IMR-90 (cell line): ENCODE measurements around the gene PUS7L. TPM values are rescaled to one million over a fixed set of nuclear protein-coding genes. Genes with fewer than 3 reads are reported as not detected.

Experiments
- ATAC-seq: fragments of 200-7000 bp; cut with Tn5 transposase; 2 replicates; pipeline ENCODE4 v1.9.1; 2020; ENCODE audit warnings: low read depth, mild to moderate bottlenecking, moderate library complexity
- BruUV-seq: library from RNA; stranded (reverse); fragments of 400-500 nt; replicated peaks from 2 replicates; lab custom pipeline; 2021; lab: Mats Ljungman, UMichigan
- CTCF ChIA-PET: fragments of 300-600 bp; formaldehyde crosslinking; extraction: SDS; loops from one replicate; lab custom pipeline; 2021; ENCODE audit warnings: antibody characterized with exemption; lab: Yijun Ruan, JAX
- POLR2A ChIA-PET: fragments of 300-600 bp; sonication (Branson Sonifier 250); formaldehyde crosslinking; loops from one replicate; lab custom pipeline; 2022; ENCODE audit warnings: antibody characterized with exemption; ENCODE audit not compliant: unreplicated experiment; lab: Charles Lee
- DNase-seq: peaks from one replicate; pipeline ENCODE4 v3.0.0; 2013
- H2AFZ ChIP-seq: replicated peaks from 2 replicates; pipeline ENCODE3; 2013; ENCODE audit warnings: low read length, mild to moderate bottlenecking; ENCODE audit not compliant: poor library complexity
- H2AK5ac ChIP-seq: 2 replicates; pipeline ENCODE4 v1.6.1; 2013; ENCODE audit warnings: low read depth, low read length, inconsistent platforms
- H2AK9ac ChIP-seq: replicated peaks from 2 replicates; pipeline ENCODE3; 2013; ENCODE audit warnings: mild to moderate bottlenecking, low read depth, low read length, moderate library complexity; ENCODE audit not compliant: poor library complexity
- H2BK120ac ChIP-seq: 2 replicates; pipeline ENCODE4 v1.6.1; 2013; ENCODE audit warnings: low read depth, low read length, inconsistent platforms
- H2BK15ac ChIP-seq: 3 replicates; pipeline ENCODE4 v1.6.1; 2013; ENCODE audit warnings: low read depth, low read length, inconsistent platforms
- H2BK20ac ChIP-seq: 2 replicates; pipeline ENCODE4 v1.6.1; 2013; ENCODE audit warnings: low read depth, mild to moderate bottlenecking, inconsistent platforms, low read length, moderate library complexity
- H2BK5ac ChIP-seq: 2 replicates; pipeline ENCODE4 v1.6.1; 2013; ENCODE audit warnings: mild to moderate bottlenecking, low read depth, low read length, inconsistent platforms; ENCODE audit not compliant: poor library complexity, severe bottlenecking
- H3K14ac ChIP-seq: replicated peaks from 2 replicates; pipeline ENCODE4 v1.6.1; 2013; ENCODE audit warnings: low read depth, low read length, inconsistent platforms
- H3K18ac ChIP-seq: 2 replicates; pipeline ENCODE4 v1.6.1; 2013; ENCODE audit warnings: low read depth, low read length, control low read depth
- H3K23ac ChIP-seq: 2 replicates; pipeline ENCODE4 v1.6.1; 2013; ENCODE audit warnings: low read depth, low read length, inconsistent platforms
- H3K27ac ChIP-seq: 2 replicates; pipeline ENCODE4 v1.5.1; 2013; ENCODE audit warnings: mild to moderate bottlenecking, control low read depth, low read length; ENCODE audit not compliant: insufficient read depth
- H3K27me3 ChIP-seq: 2 replicates; pipeline ENCODE4 v1.6.1; 2013; ENCODE audit warnings: low read length; ENCODE audit not compliant: control insufficient read depth, insufficient read depth
- H3K36me3 ChIP-seq: 2 replicates; pipeline ENCODE4 v1.6.1; 2013; ENCODE audit warnings: low read length, mixed read lengths; ENCODE audit not compliant: control insufficient read depth, insufficient read depth
- H3K4ac ChIP-seq: 2 replicates; pipeline ENCODE4 v1.6.1; 2013; ENCODE audit warnings: low read depth, low read length, inconsistent platforms
- H3K4me1 ChIP-seq: 2 replicates; pipeline ENCODE4 v1.6.1; 2013; ENCODE audit warnings: low read length, mixed read lengths; ENCODE audit not compliant: control insufficient read depth, insufficient read depth
- H3K4me2 ChIP-seq: 2 replicates; pipeline ENCODE4 v1.6.1; 2013; ENCODE audit warnings: low read depth, mild to moderate bottlenecking, control low read depth, low read length, moderate library complexity
- H3K4me3 ChIP-seq: 2 replicates; pipeline ENCODE4 v1.5.1; 2013; ENCODE audit warnings: low read depth, mild to moderate bottlenecking, control low read depth, low read length, moderate library complexity; ENCODE audit not compliant: insufficient read depth
- H3K56ac ChIP-seq: 2 replicates; pipeline ENCODE4 v1.6.1; 2013; ENCODE audit warnings: low read length, inconsistent platforms; ENCODE audit not compliant: insufficient read depth; ENCODE audit errors: extremely low read depth
- H3K79me1 ChIP-seq, 2 experiments: 2 replicates each; pipeline ENCODE4 v1.6.1; 2013; ENCODE audit warnings: low read length in 2 of 2, inconsistent platforms in 1 of 2, low read depth in 1 of 2
- H3K9ac ChIP-seq: 2 replicates; pipeline ENCODE4 v1.6.1; 2013; ENCODE audit warnings: low read depth, low read length, control low read depth
- H3K9me1 ChIP-seq: 2 replicates; pipeline ENCODE4 v1.6.1; 2013; ENCODE audit warnings: low read length, inconsistent platforms; ENCODE audit not compliant: insufficient read depth
- H3K9me3 ChIP-seq: 2 replicates; pipeline ENCODE4 v1.6.1; 2013; ENCODE audit warnings: low read length; ENCODE audit not compliant: control insufficient read depth, insufficient read depth
- H4K20me1 ChIP-seq: 2 replicates; pipeline ENCODE4 v1.6.1; 2013; ENCODE audit warnings: low read length, inconsistent platforms; ENCODE audit not compliant: insufficient read depth
- H4K5ac ChIP-seq: 2 replicates; pipeline ENCODE4 v1.6.1; 2013; ENCODE audit warnings: mild to moderate bottlenecking, low read depth, low read length, control low read depth
- H4K8ac ChIP-seq, 2 experiments: 2 replicates each; pipeline ENCODE4 v1.6.1; 2013; ENCODE audit warnings: low read depth in 2 of 2, low read length in 2 of 2, control low read depth in 1 of 2, inconsistent platforms in 1 of 2
- H4K91ac ChIP-seq: 2 replicates; pipeline ENCODE4 v1.6.1; 2013; ENCODE audit warnings: low read depth, low read length, inconsistent platforms; ENCODE audit not compliant: insufficient read depth
- MAFK ChIP-seq: IDR thresholded peaks from 2 replicates; pipeline ENCODE4 v1.6.1; 2012; ENCODE audit warnings: low read depth, low read length, improper control_type of control experiment
- MAZ ChIP-seq: IDR thresholded peaks from 2 replicates; pipeline ENCODE4 v1.6.1; 2012; ENCODE audit warnings: low read depth, mild to moderate bottlenecking, low read length, improper control_type of control experiment, moderate library complexity, borderline replicate concordance
- MXI1 ChIP-seq: IDR thresholded peaks from 2 replicates; pipeline ENCODE4 v1.6.1; 2012; ENCODE audit warnings: low read depth, mild to moderate bottlenecking, low read length, moderate library complexity, borderline replicate concordance
- RAD21 ChIP-seq: IDR thresholded peaks from 2 replicates; pipeline ENCODE4 v1.6.1; 2012; ENCODE audit warnings: low read length, improper control_type of control experiment
- RCOR1 ChIP-seq: IDR thresholded peaks from 2 replicates; pipeline ENCODE4 v1.6.1; 2012; ENCODE audit warnings: mild to moderate bottlenecking, low read length, improper control_type of control experiment; ENCODE audit not compliant: insufficient replicate concordance
- RFX5 ChIP-seq: IDR thresholded peaks from 2 replicates; pipeline ENCODE4 v1.8.0; 2012; ENCODE audit warnings: low read depth, mild to moderate bottlenecking, low read length, moderate library complexity
- SMC3 ChIP-seq: fragments of 150-350 bp; IDR thresholded peaks from 2 replicates; pipeline ENCODE4 v1.6.1; 2016; ENCODE audit warnings: low read depth, mild to moderate bottlenecking, antibody characterized with exemption, low read length, moderate library complexity
- WGBS, 2 experiments: methylation state at CpG; one replicate each; pipeline versions ENCODE4 v1.1.5 to v1.1.7; 2013; ENCODE audit warnings: missing lambda C conversion rate in 2 of 2; ENCODE audit not compliant: insufficient read length in 1 of 2; ENCODE audit errors: extremely low coverage in 2 of 2; 5-methylcytosine and 5-hydroxymethylcytosine counted together
- dilution Hi-C: fragments of 300-500 bp; cut with HindIII; formaldehyde crosslinking; loops from one replicate; pipeline ENCODE4 v1.14.3; 2018; ENCODE audit warnings: low sequenced_read_pairs; ENCODE audit not compliant: unreplicated experiment
- in situ Hi-C: fragments of 300-500 bp; cut with MboI; formaldehyde crosslinking; loops from 3 replicates; pipeline ENCODE4 v1.14.3; 2019; ENCODE audit warnings: low sequenced_read_pairs, inconsistent platforms, mixed read lengths
- intact Hi-C: fragments of 100-400 bp; cut with micrococcal nuclease; formaldehyde crosslinking; loops from 2 replicates; pipeline ENCODE4 v1.10.0; 2022
- polyA plus RNA-seq, 3 experiments: library from polyadenylated mRNA; depleted of rRNA; stranded (reverse); fragments of >200 nt; gene quantifications; 2 replicates each; pipeline ENCODE4 v1.2.3, GENCODE V29; 2012; ENCODE audit warnings: low replicate concordance in 1 of 3
- total RNA-seq: library from RNA; depleted of rRNA; stranded (reverse); fragments of >200 nt; gene quantifications from 2 replicates; pipeline ENCODE4 v1.2.3, GENCODE V29; 2012
- TF ChIP-seq, protein P1 (sequence below): fragments of 150-350 bp; IDR thresholded peaks from 2 replicates; pipeline ENCODE4 v1.6.1; 2017; ENCODE audit warnings: mild to moderate bottlenecking, antibody characterized with exemption, low read length, low read depth
- TF ChIP-seq, protein P2 (sequence below): fragments of 150-350 bp; IDR thresholded peaks from 2 replicates; pipeline ENCODE4 v1.6.1; 2016; ENCODE audit warnings: low read depth, mild to moderate bottlenecking, low read length, moderate library complexity, borderline replicate concordance
- TF ChIP-seq, protein P3 (sequence below): conservative IDR thresholded peaks from 2 replicates; pipeline ENCODE4 v1.5.1; 2012; ENCODE audit warnings: mild to moderate bottlenecking, low read depth, low read length, improper control_type of control experiment

Gene PUS7L
- total and polyA plus RNA-seq, 2 of the 4 experiments (the other 2 are of a cell fraction), result 5.1 to 44.8 TPM

DNA sequence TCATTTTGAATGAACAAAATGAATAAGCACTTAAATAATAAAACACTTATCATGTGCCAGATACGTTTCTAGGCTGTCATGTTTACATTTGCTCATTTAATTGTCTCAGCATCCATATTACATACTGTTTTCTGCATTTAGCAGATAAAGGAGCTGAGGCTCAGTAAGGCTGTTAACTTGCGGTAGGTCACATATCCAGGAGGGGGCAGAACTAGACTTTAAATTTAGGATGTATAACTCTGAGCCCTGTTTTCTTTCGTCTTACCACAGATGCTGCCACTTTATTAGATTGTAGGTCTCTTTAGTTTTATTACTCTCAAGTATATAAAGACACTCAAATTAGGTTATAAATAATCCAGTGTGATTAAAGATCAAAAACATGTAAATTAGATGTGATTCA lies 17.9 kb upstream of the PUS7L start:
- DNase-seq (peak; percentile 45), ATAC-seq (peak; percentile 79)
- H3K4me1 ChIP-seq, result no peaks in the 10 kb centered on the region
- H3K9ac ChIP-seq, result no peak overlapping the region
- H4K20me1 ChIP-seq, result no peaks in the 10 kb centered on the region
- no peaks in the 10 kb centered on the region for H3K9me3 ChIP-seq
- no peak overlapping the region for H3K27ac ChIP-seq
- H2BK15ac ChIP-seq, result no peak overlapping the region
- H3K4me3 ChIP-seq, result no peak overlapping the region
- H4K5ac ChIP-seq, result no peak overlapping the region
- ChIA-PET POLR2A (no interaction called here), CTCF (interaction anchor here (1.6 kb wide), 1 partner anchor 106 kb away, joined by 7 read pairs; no protein-coding TSS in a partner anchor)
- no peak overlapping the region for H2AK9ac ChIP-seq
- in situ Hi-C loops (loop anchor here (10.0 kb wide), 1 partner anchor 108 kb away; no protein-coding TSS in a partner anchor), intact Hi-C loops (loop anchor here (1.0 kb wide), 1 partner anchor 106 kb away; no protein-coding TSS in a partner anchor), dilution Hi-C loops (no loop called here)
- H2AFZ ChIP-seq, result no peak overlapping the region
- no peak overlapping the region for H3K4me2 ChIP-seq
- H3K18ac ChIP-seq, result no peak overlapping the region
- H2BK20ac ChIP-seq, result no peak overlapping the region
- no peak overlapping the region for H3K23ac ChIP-seq
- H2AK5ac ChIP-seq, result no peak overlapping the region
- H3K36me3 ChIP-seq, result peaks cover 5% of the 10 kb centered on the region
- no peak overlapping the region for H4K91ac ChIP-seq
- WGBS, 2 experiments, result no CpG with 5 or more reads among the region's 3 CpGs
- no TSS peak for BruUV-seq
- no peak overlapping the region for H2BK120ac ChIP-seq
- H3K14ac ChIP-seq, result no peak overlapping the region
- TF ChIP-seq RAD21, result peak; percentile 51
- TF ChIP-seq SMC3, result peak; percentile 54
- TF ChIP-seq MAFK, result no peak
- TF ChIP-seq, protein P1, sequence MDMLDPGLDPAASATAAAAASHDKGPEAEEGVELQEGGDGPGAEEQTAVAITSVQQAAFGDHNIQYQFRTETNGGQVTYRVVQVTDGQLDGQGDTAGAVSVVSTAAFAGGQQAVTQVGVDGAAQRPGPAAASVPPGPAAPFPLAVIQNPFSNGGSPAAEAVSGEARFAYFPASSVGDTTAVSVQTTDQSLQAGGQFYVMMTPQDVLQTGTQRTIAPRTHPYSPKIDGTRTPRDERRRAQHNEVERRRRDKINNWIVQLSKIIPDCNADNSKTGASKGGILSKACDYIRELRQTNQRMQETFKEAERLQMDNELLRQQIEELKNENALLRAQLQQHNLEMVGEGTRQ, result no peak
- TF ChIP-seq MXI1, result no peak
- no peak for TF ChIP-seq RFX5
- TF ChIP-seq MAZ, result no peak
- TF ChIP-seq, protein P2, sequence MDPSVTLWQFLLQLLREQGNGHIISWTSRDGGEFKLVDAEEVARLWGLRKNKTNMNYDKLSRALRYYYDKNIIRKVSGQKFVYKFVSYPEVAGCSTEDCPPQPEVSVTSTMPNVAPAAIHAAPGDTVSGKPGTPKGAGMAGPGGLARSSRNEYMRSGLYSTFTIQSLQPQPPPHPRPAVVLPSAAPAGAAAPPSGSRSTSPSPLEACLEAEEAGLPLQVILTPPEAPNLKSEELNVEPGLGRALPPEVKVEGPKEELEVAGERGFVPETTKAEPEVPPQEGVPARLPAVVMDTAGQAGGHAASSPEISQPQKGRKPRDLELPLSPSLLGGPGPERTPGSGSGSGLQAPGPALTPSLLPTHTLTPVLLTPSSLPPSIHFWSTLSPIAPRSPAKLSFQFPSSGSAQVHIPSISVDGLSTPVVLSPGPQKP, result no peak
- TF ChIP-seq, protein P3, sequence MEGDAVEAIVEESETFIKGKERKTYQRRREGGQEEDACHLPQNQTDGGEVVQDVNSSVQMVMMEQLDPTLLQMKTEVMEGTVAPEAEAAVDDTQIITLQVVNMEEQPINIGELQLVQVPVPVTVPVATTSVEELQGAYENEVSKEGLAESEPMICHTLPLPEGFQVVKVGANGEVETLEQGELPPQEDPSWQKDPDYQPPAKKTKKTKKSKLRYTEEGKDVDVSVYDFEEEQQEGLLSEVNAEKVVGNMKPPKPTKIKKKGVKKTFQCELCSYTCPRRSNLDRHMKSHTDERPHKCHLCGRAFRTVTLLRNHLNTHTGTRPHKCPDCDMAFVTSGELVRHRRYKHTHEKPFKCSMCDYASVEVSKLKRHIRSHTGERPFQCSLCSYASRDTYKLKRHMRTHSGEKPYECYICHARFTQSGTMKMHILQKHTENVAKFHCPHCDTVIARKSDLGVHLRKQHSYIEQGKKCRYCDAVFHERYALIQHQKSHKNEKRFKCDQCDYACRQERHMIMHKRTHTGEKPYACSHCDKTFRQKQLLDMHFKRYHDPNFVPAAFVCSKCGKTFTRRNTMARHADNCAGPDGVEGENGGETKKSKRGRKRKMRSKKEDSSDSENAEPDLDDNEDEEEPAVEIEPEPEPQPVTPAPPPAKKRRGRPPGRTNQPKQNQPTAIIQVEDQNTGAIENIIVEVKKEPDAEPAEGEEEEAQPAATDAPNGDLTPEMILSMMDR, result peak; percentile 46
- TF ChIP-seq RCOR1, result no peak
- H3K4ac ChIP-seq, result no peak overlapping the region
- H2BK5ac ChIP-seq, result no peak overlapping the region
- no peak overlapping the region for H4K8ac ChIP-seq
- H3K56ac ChIP-seq, result no peak overlapping the region
- no peaks in the 10 kb centered on the region for H3K9me1 ChIP-seq
- H3K27me3 ChIP-seq, result no peaks in the 10 kb centered on the region
- no peaks in the 10 kb centered on the region for H3K79me1 ChIP-seq
